Activated CD8-positive, alpha-beta memory T cell treated with anti-CD3 and anti-CD28 coated beads for 48 hours (primary cell): Measurements from ENCODE around the gene LCNL1.

Source experiments
- DNase-seq, 3 experiments: peaks; one replicate each; pipeline ENCODE4 v3.0.0-alpha.2; 2020; ENCODE audit warnings: low read depth in 2 of 3, low spot score in 2 of 3

The LCNL1 gene

DNA sequence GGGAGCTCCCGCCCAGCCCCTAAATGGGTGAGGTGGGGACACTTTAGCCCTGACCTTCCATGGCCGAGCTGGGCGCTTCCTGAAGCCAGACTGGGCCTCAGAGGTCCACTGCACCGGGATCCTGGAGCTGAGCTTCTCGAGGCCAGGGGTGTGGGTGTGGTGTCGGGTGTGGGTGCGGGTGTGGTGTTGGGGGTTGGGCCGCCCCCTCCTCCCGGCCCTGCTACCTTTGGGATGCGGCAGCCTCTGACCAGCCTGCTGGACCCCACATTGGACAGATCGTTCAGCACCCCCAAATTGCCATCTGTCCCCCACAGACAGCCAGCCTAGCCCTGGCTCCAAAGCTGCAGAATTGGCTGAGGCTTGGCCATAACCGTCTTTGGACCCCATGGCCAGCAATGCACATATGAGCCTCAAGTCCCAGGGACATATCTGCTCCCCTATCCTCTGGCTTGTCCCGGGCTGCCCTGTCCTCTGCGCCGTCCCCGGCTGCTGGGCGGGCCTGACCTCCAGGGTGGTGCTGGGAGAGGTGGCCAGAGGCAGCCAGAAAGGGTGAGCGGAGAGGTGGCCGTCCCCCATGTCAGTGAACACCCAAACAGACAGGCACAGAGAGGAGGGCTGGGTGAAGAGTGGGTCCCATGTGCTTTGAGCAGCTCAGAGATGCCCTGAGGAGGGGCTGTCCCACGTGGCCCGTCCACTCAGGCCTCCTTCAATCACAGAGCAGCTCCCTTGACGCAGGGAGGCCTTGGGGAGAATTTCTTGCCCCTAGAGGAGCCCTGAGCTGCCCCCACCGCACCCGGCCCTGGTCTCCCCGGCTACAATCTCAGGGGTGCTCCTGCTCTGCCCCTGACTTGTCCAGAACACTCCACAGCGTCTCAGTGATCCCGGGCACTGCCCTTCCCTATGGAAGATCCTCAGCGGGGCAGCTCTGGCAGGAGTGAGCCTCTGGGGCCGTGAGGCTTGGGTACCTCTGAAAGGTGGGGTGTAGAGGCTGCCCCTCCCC is 8.9 kb upstream of the LCNL1 start:
- DNase-seq: no peak

- DNase-seq: no peak
These were observed 7.8 kb upstream of the LCNL1 start for GRCh38 chr9:136974817-136975535.

- no peak for DNase-seq
These were observed 7.1 kb upstream of the LCNL1 start for GRCh38 chr9:136975644-136976043.

DNA sequence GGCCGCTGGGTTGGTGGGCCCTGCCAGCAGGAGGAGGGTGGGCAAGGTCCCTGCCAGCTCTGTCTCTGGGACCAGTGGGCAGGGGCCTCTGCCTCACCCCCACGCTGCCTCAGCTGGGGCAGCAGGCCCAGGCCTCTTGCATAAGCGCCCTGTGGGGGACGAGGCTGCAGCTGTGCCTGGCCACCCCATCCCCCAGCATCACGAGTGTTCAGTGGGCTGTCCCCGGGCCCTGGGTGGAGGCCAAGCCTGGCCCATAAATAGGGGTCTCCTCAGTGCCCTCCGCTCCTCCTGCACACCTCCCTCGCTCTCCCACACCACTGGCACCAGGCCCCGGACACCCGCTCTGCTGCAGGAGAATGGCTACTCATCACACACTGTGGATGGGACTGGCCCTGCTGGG is 5.6 kb upstream of the LCNL1 start, which contains the start of gene PTGDS:
Gene PTGDS (plus strand): TSS at position 282 of the 400 bp plus-strand sequence. CDS start 75 bp downstream, at position 357.
- DNase-seq: no peak

DNA sequence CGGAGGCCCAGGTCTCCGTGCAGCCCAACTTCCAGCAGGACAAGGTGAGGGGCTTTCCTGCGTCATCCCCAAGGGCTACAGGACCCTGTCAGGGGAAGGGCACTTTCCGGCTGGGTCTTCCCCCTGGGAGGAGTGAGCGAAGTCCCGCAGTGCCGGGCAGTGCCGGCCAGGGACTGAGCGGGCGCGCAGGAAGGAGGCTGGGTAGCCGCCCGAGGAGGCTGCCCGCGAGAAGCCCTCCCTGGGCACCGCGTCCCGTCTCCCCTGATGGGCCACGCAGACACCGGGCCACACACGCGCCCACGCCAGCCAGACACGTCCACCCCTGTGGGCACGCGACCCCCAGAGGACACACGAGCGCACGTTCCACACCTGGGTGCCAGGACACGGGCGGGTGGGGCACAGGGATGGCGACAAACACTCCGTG is 5.1 kb upstream of the LCNL1 start:
- DNase-seq: no peak

GRCh38 chr9:136978073-136978864 is 4.5 kb upstream of the LCNL1 start:
- DNase-seq: peak in 1 of 3 experiments; percentile 52

DNA sequence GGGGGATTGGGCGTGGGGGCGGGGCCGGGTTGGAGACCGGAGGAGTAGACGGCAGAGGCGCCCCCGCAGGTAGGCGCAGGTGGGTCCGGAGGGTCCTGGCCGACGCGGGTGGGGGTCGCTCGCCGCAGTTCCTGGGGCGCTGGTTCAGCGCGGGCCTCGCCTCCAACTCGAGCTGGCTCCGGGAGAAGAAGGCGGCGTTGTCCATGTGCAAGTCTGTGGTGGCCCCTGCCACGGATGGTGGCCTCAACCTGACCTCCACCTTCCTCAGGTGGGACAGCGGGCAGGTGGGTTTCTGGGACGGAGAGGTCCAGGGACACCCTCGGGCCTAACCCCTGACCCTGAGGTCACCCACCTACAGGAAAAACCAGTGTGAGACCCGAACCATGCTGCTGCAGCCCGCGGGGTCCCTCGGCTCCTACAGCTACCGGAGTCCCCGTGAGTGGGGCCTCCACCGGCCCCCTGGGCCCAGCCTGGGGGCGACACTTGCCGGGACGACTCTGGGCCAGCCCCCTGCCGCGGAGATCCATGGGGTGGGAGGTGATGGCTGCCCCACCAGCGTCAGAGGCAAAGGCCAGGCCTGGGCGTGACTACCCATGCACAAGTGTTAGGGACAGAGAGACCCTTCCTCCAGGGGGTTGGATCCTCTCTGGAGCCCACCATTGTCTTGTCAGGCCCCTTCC is 3.8 kb upstream of the LCNL1 start:
- DNase-seq: no peak

GRCh38 chr9:136979769-136980587 is 2.8 kb upstream of the LCNL1 start:
- DNase-seq: no peak

- no peak for DNase-seq
These were observed 1.9 kb upstream of the LCNL1 start for GRCh38 chr9:136980669-136981478.

DNA sequence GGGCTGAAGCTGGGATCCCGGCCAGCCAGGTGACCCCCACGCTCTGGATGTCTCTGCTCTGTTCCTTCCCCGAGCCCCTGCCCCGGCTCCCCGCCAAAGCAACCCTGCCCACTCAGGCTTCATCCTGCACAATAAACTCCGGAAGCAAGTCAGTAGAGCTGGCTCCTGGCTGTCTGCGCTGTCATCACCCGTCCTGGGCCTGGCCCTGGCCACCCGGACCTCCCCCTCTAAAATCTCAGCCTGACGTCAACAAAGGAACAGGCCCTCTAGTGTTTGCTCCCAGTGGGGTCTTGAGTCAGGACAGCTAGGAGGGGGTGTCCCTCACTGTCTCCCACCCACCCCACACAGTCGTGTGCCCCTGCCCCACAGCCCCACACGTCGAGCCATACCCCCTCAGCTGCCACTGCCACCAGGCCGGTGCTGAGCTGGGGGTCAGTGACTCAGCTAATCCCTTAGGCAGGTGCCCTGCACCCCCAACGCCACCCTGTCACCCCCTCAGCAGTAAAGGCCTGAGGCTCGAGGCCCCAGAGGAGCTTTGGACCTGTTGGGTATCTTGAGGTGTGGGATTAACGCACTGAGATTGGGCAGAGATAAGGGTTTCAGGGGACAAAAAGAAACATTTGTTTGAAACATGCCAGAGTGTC is 1.1 kb upstream of the LCNL1 start:
- no peak for DNase-seq

GRCh38 chr9:136983167-136983566 is 374 bp downstream of the LCNL1 start:
- DNase-seq: no peak

GRCh38 chr9:136983656-136984314 is 992 bp downstream of the LCNL1 start:
- DNase-seq: no peak

- no peak for DNase-seq
These were observed 1.8 kb downstream of the LCNL1 start for GRCh38 chr9:136984464-136985026.

GRCh38 chr9:136985027-136985602 is 2.3 kb downstream of the LCNL1 start:
- DNase-seq: no peak

DNA sequence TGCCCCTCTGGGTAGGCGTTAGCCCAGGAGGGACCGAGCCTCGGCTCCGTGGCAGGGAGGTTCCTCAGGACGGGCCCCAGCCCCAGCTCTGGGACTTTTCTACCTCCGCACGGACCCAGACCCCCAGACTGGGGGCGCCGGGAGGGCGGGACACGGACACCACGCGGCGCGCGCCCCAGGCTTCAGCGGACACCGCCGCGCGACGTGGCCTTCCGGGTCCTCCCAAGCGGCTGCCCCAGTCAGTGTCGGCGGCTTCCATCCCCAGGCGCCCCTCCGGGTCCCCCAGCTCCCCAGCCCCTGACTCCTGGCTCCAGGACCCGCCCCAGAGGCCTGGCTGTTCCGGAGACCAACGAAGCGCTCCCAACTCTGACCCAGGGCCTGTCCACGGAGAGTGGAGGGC is 3.1 kb downstream of the LCNL1 start:
- no peak for DNase-seq

GRCh38 chr9:136988872-136989271 is 6.1 kb downstream of the LCNL1 start:
- DNase-seq: no peak

DNA sequence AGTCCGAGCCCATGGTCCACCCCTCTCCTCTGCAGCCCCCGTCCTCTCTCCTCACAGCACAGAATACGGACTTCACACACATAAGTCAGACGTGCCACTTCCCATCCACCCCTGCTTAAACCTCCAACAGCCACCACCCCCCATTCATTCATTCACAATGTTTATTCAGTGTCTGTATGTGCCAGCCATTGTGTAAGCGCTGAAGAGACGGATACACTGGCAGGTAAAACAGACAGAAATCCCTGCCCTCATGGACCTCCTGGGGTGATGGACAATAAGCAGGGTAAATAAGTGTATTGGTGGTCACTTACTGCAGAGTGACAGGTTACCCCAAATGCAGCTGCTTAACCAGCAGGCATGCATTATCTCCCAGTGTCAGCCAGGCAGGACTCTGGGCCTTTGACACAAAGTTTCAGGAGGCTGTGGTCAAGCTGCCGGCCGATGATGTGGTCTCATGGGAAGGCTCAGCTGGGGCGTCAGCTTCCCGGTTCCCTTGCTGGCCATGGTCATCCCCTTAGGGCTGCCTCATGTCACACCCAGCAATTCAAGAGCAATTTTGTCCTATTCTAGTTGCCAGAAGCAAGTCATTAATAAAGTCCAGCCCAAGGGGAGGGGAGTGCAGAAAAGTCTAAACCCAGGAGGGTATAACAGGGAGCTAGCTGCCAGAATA is 7.6 kb downstream of the LCNL1 start:
- DNase-seq: no peak
